ENCODE results near the gene SSUH2.

GRCh38 chr3:8641472-8641871 lies 3.1 kb downstream of the SSUH2 start:
- TF ChIP-seq, protein P1, sequence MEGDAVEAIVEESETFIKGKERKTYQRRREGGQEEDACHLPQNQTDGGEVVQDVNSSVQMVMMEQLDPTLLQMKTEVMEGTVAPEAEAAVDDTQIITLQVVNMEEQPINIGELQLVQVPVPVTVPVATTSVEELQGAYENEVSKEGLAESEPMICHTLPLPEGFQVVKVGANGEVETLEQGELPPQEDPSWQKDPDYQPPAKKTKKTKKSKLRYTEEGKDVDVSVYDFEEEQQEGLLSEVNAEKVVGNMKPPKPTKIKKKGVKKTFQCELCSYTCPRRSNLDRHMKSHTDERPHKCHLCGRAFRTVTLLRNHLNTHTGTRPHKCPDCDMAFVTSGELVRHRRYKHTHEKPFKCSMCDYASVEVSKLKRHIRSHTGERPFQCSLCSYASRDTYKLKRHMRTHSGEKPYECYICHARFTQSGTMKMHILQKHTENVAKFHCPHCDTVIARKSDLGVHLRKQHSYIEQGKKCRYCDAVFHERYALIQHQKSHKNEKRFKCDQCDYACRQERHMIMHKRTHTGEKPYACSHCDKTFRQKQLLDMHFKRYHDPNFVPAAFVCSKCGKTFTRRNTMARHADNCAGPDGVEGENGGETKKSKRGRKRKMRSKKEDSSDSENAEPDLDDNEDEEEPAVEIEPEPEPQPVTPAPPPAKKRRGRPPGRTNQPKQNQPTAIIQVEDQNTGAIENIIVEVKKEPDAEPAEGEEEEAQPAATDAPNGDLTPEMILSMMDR (IDR thresholded peaks at IDR 0.05 in 4 of 5, conservative IDR thresholded peaks at IDR 0.05 in 1 of 5) = no peak
- no peak for TF ChIP-seq POLR2A (IDR thresholded peaks at IDR 0.05)

Measured in gastrocnemius medialis (tissue), 4 donors.